WI38 (cell line): ENCODE results near the gene PHF19.
A peak's percentile ranks its signal among the peaks of the same experiment; 100 is the strongest.

ENCODE experiments used
- H3K4me3 ChIP-seq: 2 replicates; pipeline ENCODE4 v1.5.1; 2011; ENCODE audit warnings: low read depth, mild to moderate bottlenecking, control low read depth, low read length
- CTCF ChIP-seq: IDR thresholded peaks from 2 replicates; pipeline ENCODE4 v1.5.1; 2012; ENCODE audit warnings: low read depth, mild to moderate bottlenecking, control low read depth, low read length

The PHF19 gene

GRCh38 chr9:120876842-120877240 lies at the start of gene PHF19:
Gene PHF19 (minus strand): TSS chr9:120877188. CDS start chr9:120874741, 2,447 bp downstream.
- TF ChIP-seq CTCF = no peak
- peak within 1 kb of the TSS; percentile 65 for H3K4me3 ChIP-seq

GRCh38 chr9:120926397-120926928 lies 49.5 kb upstream of the PHF19 start, which contains the start of gene TRAF1:
Gene TRAF1 (minus strand): TSS chr9:120926796. CDS start chr9:120926075, 721 bp downstream.
- peak within 1 kb of the TSS; percentile 39 for H3K4me3 ChIP-seq

GRCh38 chr9:120925535-120926396 lies 48.8 kb upstream of the PHF19 start:
- TF ChIP-seq CTCF = no peak
- H3K4me3 ChIP-seq = peak overlapping the region; percentile 39

More at GRCh38 chr9:120926397-120926928, 49.5 kb upstream of the PHF19 start, which contains the start of gene TRAF1:
- no peak for TF ChIP-seq CTCF

- no peak for TF ChIP-seq CTCF
- no peak overlapping the region; the same call in none of the 2 replicates for H3K4me3 ChIP-seq
These were observed 47.9 kb upstream of the PHF19 start for GRCh38 chr9:120924698-120925534.

GRCh38 chr9:120923620-120924328 lies 46.8 kb upstream of the PHF19 start:
- TF ChIP-seq CTCF = no peak
- no peak overlapping the region for H3K4me3 ChIP-seq

- no peak for TF ChIP-seq CTCF
- no peak overlapping the region for H3K4me3 ChIP-seq
These were observed 45.6 kb upstream of the PHF19 start for GRCh38 chr9:120922404-120923195.
